Activated CD4-positive, CD25-positive, alpha-beta regulatory T cell treated with anti-CD3 and anti-CD28 coated beads, Interleukin-2, amount 50 U/mL, for 16 hours (primary cell): ENCODE data around the gene GTPBP2.
A peak's percentile ranks its signal among the peaks of the same experiment; 100 is the strongest.

Experiments used
- DNase-seq: peaks from one replicate; pipeline ENCODE4 v3.0.0-alpha.2; 2020; ENCODE audit warnings: low read depth, low spot score

GTPBP2 gene, protein sequence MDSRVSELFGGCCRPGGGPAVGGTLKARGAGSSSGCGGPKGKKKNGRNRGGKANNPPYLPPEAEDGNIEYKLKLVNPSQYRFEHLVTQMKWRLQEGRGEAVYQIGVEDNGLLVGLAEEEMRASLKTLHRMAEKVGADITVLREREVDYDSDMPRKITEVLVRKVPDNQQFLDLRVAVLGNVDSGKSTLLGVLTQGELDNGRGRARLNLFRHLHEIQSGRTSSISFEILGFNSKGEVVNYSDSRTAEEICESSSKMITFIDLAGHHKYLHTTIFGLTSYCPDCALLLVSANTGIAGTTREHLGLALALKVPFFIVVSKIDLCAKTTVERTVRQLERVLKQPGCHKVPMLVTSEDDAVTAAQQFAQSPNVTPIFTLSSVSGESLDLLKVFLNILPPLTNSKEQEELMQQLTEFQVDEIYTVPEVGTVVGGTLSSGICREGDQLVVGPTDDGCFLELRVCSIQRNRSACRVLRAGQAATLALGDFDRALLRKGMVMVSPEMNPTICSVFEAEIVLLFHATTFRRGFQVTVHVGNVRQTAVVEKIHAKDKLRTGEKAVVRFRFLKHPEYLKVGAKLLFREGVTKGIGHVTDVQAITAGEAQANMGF

DNA sequence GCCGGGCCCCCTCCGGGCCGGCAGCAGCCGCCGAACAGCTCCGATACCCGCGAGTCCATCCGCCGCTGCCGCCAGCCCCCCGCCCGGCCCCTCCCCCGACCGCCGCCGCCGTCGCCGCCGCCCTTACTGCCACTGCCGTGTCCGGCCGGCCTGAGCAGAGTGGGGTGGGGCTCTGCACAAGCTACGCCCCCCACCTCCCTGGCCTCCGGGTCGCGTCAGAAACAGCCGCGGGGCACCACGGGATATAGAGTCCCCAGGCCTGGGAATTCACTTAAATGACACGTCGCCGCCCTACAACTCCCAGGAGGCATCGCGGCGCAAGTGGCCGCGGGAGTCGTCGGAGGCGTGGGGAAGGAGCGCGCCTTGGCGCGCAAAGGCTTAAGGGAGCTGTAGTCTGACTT is at the start of gene GTPBP2:
Gene GTPBP2 (minus strand): TSS at position 161 of the 401 bp plus-strand sequence. CDS start 102 bp downstream, at position 59.
- peak; percentile 95 for DNase-seq

DNA sequence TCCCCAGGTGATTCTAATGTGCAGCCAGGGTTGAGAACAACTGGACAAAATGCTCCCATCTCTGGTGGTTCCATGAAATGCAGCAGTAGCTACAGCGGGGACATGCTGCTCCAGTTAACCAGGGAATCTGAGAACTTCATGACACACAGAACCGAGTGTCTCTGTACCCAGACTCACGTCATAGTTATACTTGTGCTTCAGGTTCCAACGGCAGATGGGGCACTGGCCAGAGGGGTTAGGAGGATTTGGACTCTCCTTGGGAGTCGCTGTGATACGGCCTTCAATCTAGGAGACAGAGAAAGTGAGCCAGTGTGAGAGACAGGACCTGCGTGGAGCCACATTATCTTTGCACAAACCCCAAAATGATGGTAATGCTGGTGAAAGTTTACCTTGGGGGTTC is 49.3 kb upstream of the GTPBP2 start:
- no peak for DNase-seq

DNA sequence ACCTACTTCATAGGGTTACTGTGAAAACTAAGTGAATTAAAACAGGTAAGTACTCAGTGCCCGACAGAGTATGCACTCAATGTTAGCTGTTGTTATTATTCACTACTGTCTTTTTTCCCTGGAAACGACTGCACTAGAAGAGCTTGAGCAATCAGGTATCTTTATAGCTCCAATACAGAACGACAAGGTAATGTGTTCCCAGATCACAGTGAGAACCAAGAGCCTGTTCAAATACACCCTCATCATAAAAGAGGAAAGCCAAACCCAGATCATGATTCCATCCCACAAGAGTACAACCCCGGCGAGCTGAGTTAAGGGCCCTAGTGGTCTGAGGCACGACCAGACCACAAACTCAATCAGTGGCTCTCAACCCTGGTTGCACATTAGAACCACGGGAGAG is 48.7 kb upstream of the GTPBP2 start:
- DNase-seq, result no peak

DNA sequence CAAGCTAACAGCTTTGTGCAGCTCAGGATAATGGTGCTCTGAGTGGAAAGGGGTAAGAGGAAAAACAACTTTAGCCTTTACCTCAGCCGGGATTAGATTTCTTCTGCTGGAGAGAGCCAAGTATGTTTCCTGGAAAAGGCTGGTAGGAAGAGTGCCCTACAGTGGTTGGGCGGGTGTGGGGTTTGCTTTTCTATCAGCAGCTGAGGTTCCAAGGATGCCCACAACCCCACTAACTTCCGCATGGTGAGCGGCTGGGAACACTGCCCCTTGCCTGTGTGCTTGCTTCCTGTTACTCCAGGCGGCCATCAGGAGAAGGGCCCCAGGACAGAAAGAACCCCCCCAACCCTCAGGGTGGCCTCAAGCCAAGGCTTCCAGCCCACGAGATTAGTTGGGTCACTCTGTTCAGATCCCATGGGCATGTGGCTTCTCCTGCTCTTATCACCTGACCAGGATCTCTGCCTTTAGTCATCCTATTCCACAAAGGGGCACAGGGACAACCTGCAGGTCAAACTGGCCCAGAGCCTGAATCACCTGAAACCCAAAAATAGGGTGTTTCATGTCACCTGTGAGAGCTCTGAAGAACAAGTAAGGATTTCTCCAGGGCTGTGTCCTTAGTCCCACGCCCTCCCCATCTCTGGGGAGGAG is 48.0 kb upstream of the GTPBP2 start:
- DNase-seq, result no peak

DNA sequence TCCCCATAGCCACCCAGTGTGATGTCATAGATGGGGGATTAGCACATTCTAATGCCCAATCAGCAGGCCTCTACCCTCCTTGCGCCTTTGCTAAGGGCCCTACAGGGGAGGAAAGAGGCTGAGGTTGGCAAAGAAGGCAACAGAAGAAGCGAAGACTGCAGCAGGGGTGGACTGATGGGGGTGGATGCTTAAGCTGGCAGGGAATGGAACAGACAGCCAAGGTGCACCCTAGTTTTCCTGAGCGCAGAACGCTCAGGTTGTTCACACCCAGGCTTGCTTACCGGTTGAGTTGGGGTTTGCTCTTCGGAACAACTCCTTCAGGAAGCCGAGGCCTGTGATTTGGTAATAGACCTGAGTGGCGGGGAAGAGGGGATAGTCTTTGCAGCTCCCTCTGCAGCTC is 45.9 kb upstream of the GTPBP2 start:
- no peak for DNase-seq

DNA sequence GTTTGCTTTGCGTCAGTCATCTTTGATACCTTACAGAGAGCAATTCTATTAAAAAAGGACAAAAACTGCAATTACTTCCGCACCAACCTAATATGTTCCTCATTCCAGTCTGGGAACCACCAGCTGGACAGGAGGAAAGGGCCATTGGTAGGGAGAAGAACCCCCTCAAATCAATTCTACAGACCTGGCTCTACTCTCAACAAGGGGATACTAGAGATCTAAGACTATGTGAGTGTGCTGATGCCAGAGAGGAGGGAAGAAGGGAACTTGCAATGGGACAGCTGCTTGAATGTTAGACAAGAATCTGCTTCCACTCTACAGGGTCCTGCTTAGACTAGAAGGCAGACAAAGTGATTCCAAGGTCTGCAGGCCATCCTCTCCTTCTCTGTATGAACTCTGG is 45.2 kb upstream of the GTPBP2 start:
- no peak for DNase-seq

DNA sequence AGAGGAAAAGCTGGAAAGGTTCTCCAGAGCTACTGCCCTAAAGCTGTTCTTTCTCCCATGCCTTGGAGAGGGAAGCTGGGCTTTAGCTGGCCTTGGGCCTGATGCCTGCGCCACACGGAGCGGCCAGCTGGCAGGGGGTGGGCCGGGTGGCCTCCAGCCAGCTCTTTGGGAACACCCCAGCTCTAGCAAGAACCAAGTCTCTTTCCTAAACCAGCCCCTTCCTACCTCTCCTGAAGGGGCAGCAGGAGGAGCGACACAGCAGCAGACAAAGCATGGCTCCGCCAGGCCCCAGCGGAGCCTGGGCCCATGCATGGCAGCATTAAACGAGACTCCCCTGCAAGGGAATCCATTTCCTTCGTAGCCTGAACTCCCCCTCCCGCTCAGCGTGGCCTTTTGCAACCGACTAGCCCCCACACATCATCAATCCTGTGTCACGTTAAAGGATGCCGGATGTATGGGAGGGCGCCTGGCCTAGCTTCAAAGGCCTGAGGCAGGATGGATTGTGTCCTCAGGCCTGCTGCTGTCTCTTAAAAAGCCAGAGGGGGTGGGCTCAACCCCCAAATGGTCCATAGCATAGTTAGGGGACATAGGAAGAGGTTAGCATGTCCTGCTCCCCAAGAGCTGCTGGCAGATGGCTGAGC is 44.5 kb upstream of the GTPBP2 start:
- DNase-seq, result no peak

DNA sequence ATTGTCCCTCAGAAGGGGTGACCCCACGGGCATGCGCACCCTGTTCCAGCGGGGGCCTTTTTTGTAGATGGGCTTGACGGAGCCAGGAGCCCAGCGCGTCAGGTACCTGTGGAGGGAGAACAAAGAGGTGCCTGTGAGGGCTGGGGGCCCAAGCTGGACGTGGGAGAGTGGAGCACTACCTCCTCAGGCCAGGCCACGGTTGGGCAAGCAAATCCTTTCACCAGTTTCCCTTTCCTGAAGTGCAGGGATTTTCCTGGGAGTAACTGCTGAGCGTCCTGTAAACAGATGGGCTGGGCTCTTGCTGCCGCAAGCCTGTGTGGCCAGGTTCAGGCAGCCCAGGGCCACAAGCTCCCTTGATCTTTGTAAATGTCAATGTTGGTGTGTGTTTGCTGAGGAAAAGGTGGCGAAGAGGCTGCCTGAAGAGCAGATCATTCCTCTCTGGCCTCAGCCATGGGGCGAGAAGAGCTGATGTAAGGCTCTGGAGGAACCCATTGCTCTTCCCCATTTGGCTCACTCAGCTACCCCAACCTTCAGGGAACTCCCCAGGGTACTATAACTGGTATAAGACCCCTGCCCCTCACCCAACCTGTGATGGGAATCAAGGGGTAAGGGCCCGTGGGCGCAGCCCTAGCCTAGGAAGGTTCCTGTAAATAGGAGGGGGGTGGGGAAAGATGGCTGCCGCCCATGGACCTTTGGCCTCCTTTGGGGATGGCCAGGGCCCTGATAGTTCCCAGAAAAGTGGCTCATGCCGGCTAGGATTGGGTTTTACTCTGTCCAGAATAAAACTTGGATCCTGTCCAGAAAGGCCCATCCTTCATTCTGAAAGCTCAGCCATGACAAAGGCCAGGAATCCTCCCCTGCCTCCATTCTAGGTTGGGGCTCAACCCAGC is 43.0 kb upstream of the GTPBP2 start:
- DNase-seq, result no peak

DNA sequence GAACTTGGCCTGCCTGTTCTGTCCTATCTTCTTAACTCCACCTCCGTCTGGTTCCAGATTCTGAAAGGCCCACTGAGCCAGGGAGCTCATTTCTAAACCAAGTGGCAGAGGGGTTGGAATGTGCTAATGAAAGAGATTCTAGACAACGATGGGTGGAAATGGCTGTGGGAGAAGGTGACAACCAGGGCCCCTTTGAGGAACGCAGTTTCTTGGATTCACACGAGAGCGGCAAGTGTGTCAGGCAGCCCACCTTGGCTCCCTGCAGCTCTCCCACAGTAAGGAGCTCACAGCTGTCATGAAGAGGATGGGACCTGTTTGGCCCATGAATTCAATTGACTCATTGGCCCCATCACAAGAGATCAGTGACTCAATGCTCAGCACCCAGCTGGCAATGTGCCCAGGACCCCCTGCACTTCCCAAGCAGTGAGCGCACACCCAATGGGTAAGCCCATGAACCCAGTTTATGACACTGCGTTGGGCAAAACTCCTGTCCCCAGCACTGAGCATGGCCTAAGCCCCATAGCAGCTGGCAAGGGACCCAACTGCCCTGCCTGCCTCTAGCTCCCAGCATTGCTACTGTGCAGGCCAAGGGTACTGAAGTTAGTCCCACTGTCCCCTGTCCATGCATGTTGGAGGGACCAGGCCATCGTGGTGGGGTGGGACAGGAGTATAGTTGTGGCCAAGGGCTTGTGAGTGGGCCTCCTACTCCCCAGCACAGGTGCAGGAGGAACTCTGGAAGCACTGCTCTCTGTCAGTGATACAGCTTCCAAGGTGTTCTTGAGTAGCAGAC is 42.1 kb upstream of the GTPBP2 start:
- DNase-seq, result no peak

DNA sequence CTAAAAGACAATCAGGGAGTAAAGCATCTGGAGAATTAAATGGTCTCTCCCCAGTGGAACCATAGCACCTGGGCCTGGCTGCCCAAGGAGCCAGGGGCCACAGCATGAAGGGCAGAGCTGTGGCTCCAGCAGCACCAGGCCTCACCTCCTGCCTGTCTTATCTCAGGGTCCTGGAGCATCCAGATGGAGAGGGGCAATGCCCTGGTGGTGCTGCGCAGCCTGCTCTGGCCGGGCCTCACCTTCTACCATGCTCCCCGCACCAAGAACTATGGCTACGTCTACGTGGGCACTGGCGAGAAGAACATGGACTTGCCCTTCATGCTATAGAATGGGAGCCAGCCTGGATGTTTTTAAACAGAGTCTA is 41.5 kb upstream of the GTPBP2 start:
- DNase-seq, result no peak

DNA sequence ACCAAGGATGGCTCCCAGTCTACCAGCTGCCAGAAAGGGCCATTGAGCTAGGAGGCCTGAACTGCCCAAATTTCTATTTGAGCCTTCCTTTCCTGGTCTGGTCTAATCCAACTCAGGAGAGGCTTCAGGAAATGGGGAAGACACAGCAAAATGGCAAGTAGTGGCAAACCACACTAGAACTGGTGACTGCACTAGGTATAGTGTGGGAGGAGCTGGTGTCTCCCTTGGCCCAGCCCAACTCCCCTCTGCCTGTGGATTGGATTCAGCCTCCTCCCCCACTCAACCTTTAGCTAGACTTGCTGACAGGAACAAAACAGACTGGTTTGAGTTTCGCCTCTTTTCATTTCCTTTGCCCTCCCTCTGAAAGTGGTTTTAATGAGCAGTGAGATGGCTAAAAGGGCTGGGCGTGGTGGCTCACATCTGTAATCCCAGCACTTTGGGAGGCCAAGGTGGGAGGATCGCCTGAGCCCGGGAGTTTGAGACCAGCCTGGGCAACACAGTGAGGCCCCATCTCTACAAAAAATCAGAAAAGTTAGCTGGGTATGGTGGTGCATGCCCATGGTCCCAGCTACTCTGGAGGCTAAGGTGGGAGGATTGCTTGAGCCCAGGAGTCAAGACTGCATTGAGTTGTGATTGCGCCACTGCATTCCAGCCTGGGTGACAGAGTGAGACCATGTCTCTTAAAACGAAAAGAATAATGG is 41.0 kb upstream of the GTPBP2 start:
- no peak for DNase-seq

DNA sequence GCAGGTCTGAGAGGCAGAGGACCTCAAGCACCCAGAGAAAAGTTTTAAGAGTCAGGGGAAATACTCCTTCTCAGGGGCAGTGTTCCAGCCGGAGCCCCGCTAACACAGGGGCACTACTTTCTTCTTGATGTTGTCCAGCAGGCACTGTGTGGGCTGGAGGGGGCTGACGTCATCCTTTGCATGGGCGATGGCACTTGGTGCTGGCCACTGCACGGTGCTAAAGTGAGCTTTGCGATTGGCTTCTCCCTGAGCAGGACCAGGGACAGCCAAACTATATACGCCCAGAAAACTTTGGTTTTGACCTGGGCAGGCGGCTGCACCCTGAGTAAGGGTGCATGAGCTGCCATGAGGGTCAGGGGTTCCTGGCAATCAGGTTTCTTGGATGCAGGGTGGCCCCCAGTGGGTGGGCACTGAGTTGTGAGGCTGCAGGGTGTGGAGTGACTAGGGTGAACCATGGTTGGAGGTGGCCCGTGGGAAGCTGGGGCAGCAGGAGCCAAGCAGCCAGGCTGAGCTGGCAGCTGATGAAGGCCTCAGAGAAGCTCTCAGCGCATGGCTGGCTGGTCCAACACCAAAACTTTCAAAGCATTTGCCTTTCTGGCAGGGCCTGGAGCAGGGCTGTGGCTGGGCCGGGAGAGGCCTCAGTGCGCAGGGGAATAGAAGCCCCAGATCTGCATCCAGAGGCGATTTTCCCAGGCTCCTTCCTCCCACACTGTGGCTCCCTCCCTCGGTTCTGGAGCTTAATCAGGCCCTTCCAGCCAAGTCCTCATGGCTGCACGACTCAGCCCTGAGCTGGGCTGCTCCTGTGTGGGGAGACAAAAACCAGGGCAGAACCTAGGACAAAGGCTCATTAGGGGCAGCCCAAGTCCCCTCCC is 40.2 kb upstream of the GTPBP2 start:
- no peak for DNase-seq

DNA sequence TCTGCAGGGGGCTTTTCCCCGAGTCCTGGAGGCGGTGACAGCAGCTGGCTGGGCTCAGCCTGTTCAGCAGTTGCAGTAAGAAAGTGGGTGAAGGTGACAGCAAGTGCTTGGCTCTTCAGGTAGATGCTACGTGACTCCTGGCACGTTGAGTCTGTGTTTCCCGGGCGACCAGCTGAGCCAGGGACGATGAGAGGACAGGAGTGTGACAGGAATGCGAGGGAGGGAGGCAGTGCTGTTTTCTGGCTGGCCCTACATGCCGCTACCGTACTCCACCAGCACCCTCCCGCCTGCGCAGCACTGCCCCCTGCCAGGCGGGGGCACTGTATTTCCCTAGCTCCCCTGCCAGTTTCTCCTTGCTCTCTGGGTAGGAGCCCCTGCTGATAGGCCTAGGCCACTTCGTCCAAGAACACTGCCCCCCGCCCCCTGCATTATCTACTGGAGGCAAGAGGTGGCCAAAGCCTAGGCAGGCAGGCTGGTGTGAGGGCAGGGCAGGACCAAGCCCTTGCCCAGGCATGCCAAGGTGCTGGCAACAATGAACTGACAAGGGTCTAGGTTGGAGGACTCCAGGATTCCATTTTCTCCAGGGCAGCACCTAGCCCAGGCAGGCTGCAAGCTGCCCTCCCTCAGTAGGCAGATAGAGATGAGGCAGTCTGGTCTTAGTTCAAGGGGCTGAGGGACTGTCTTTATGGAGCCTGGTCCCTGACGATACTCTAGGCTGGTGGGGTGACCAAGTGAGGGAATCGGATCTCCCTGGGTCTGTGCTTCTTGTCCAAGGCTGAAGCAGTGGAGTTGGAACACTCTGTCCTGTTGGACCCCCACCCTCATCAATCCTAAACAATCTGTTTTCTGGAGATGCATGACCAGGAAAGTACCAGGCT is 39.3 kb upstream of the GTPBP2 start:
- no peak for DNase-seq

DNA sequence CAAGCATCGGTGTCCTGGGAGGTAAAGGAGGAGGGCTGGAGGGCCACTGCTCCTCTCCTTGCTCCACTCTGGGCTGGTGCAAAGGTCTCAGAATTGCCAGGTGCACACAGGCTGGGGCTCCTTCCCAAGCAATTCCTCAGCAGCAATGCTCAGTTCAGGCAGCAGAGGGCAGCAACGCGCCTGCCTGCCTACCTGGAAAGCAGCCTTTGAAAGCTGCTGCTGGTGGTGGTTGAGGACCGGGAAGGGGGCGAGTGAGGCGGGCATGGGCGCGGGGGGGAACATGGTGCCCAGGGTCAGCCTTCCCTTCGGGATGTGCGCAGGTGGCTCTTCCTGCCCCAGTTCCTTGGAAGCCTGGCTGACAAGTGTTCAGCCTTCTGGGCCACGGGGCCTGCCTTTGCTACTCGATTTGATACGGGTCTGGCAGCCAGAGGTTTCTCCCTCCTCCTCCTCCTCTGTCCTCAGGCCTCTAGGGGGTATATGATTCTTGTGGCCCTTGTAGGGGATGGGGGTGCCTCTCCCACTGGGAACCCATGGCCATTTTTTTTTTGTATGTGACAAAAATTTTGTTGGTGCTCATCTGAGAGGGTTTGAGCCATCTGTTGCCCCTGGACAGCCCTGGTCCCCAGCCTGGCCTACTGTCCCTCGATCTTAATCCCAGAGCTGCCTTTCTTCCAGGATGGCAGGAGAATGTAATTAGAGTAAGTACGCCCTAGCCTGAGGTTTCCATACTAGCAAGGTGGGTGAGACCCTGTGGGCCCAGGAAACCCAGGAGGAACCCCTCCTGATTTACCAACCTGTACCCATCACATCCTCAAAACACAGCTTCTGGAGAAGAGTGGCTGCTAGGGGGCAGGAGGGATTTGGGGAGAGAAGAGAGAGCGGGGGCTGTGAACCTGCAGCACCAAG is 38.4 kb upstream of the GTPBP2 start:
- DNase-seq, result peak; percentile 57

DNA sequence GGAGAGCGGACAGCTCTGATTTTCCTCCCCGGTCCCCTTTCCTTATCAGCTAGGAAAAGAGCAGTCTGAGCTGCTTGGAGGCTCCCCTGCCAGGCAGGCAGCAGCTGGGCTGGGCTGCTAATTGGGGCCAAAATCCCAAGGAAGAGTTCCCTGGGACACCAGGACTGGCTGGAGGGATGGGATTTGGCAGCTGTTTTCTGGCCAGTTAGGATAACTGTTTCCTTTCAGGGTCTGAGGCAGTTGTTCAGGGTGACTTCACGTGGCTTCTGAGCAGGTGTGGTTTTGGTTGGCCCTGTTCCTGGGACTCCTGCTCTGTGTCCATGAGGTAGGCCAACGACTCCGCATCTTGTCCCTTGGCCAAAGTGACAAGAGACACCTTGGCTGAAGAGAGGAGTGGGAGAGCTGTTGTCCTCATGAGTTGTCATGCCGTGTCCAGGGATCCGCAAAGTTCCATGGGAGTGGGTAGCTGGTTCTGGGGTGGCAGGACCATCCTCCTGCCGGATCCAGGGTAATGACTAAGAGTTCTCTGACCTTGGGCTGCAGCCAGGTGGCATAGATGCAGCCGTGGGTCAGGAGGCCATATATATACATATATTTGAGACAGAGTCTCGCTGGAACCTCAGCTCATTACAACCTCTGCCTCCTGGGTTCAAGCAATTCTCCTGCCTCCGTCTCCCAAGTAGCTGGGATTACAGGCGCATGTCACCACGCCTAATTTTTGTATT is 37.3 kb upstream of the GTPBP2 start:
- no peak for DNase-seq

DNA sequence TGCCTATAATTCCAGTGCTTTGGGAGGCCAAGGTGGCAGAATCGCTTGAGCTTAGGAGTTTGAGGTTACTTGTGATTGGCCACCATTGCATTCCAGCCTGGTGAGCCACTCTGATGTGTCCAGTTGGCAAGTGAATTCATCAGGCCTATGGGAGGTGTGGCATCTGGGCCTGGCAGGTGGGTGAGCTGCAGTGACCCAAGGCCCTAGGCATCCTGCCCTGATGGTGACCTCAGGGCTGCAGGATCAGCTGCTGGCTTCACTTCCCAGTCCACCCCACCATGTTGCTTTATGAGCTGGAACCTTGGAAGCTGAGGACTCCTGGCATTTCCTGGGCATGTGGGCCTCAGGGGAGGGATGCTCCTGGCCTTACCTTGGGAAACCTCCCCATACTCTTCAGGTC is 36.3 kb upstream of the GTPBP2 start:
- DNase-seq, result no peak
